ES-I3 (cell line): Measurements from ENCODE around the gene L3MBTL1.

ENCODE experiments used
- H3K36me3 ChIP-seq: 2 replicates; pipeline ENCODE4 v1.6.1; 2013; ENCODE audit warnings: mild to moderate bottlenecking, low read length, control low read depth, moderate library complexity; ENCODE audit not compliant: insufficient read depth
- H3K4me1 ChIP-seq: 2 replicates; pipeline ENCODE4 v1.6.1; 2013; ENCODE audit warnings: mild to moderate bottlenecking, control low read depth, low read length; ENCODE audit not compliant: insufficient read depth
- H3K9ac ChIP-seq: 2 replicates; pipeline ENCODE4 v1.6.1; 2013; ENCODE audit warnings: low read depth, mild to moderate bottlenecking, low read length, moderate library complexity
- H3K9me3 ChIP-seq: 2 replicates; pipeline ENCODE4 v1.6.1; 2013; ENCODE audit warnings: mild to moderate bottlenecking, low read length, moderate library complexity; ENCODE audit not compliant: control insufficient read depth, insufficient read depth

The L3MBTL1 gene

DNA sequence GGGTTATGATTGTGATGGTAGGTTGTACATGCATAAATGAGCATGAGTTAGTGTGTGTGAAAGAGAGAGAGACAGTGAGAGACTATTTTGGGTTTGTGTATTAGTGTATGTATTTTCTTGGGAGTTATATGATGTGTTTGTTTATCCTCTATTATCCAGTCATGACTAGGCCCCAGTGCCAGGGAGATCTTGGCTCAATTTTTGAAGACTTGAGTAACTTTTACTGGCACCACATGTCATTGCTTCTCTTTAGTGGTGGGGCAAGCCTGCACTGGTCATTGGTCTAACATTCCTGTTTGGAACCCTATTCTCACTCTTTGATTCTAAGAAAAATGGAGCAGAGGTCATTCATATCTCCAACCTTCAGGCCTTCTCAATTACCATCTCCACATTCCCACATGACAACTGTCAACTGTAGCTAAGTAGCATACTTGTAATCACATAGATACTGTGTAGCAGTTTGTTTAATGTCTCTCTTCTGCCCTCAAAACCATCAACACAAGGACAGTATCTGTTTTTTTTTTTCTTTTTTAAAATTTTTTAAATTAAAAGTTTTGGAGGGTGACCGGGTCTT lies 8.8 kb downstream of the L3MBTL1 start:
- H3K4me1 ChIP-seq = no peaks in the 10 kb centered on the region
- no peaks in the 10 kb centered on the region for H3K9me3 ChIP-seq
- H3K36me3 ChIP-seq = peaks cover 3% of the 10 kb centered on the region; the same call in 1 of the 2 replicates
- no peak overlapping the region for H3K9ac ChIP-seq

DNA sequence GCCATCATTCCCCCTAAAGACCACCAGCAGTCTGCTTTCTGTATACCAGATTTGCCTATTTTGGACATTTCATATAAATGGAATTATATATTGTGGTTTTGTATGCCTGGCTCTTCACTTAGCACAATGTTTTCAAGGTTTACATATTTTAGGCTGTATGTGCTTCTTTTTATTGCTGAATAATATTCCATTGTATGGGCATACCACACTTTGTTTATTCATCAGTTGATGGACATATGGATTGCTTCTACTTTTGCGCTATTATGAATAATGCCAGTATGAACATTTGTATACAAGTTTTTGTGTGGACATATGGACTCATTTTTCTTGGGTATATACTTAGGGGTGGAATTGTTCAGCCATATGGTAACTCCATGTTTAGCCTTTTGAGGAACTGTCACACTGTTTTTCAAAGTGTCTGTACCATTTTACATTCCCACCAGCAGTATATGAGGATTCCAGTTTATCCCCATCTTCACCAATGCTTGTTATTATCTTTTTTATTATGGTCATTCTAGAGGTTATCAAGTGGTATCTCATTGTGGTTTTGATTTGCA lies 12.7 kb downstream of the L3MBTL1 start:
- Histone ChIP-seq H3K9ac (no peak overlapping the region), H3K36me3 (peaks cover 3% of the 10 kb centered on the region; the same call in 1 of the 2 replicates), H3K9me3 (no peaks in the 10 kb centered on the region), H3K4me1 (no peaks in the 10 kb centered on the region)

DNA sequence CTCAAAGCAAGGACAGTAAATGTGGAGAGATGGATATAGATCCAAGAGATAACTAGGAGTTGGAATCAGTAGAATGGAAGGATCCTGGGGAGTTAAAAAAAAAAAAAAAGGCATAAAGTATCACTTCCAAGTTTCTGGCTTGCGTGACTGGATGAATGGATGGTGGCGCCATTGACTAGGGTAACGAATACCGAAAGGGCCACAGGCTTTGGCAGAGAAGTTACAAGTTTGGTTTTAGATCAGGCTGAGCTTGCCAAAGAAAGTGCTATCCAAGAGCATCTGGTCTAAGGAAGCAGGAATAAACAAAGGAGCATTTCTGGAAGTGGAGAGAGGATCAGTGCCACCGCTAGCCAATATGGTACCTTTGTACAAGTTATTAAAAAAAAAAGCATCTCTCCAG lies 17.5 kb downstream of the L3MBTL1 start:
- no peaks in the 10 kb centered on the region for H3K4me1 ChIP-seq
- peaks cover 3% of the 10 kb centered on the region; the same call in 1 of the 2 replicates for H3K36me3 ChIP-seq
- no peak overlapping the region for H3K9ac ChIP-seq
- no peaks in the 10 kb centered on the region for H3K9me3 ChIP-seq

DNA sequence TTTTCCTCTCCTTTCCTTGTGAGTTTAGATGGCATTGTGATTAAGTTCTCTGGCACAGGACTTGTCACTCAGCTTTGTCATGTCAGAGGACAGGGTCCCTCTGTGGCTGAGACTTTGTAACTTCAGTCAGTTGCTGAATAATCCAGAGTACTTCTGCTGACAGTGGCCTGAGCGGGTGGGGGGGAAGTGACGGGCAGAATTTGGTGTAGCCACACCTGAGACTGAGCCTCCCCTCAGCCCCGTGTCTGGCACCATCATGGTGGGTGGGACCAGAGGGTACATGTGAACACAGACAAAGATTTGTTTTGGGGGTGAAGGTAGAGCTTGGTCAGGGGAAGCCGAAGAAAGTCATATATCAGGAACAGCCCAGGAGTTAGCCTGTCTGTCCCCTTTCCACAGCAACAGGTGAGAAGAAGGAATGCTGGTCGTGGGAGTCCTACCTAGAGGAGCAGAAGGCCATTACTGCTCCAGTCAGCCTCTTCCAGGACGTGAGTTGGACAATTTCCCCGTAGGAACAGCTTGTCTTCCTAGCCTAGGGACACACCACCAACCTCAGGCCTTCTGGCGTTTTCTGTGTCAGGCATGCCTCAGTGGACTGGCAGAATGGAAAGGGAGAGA lies 20.9 kb downstream of the L3MBTL1 start:
- no peaks in the 10 kb centered on the region for H3K4me1 ChIP-seq
- H3K9ac ChIP-seq = no peak overlapping the region
- H3K9me3 ChIP-seq = no peaks in the 10 kb centered on the region
- peaks cover 3% of the 10 kb centered on the region; the same call in 1 of the 2 replicates for H3K36me3 ChIP-seq

DNA sequence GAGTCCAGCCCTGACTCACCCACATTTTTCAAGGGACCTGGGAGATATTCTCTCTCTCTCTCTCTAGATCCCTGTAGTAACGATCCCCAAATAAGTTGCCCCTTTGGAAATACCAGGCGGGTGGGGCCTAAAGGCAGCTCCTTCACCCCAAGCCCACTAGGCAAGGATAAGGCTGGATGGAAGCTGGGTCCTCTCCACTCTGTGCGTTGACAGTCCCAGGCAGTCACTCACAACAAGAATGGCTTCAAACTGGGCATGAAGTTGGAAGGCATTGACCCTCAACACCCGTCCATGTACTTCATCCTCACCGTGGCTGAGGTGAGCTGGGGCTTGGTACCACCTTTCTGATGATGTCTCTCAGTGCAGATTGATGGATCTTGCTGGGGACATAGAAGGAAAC lies 21.6 kb downstream of the L3MBTL1 start:
- Histone ChIP-seq H3K9me3 (no peaks in the 10 kb centered on the region), H3K4me1 (no peaks in the 10 kb centered on the region), H3K36me3 (peaks cover 3% of the 10 kb centered on the region; the same call in 1 of the 2 replicates), H3K9ac (no peak overlapping the region)

DNA sequence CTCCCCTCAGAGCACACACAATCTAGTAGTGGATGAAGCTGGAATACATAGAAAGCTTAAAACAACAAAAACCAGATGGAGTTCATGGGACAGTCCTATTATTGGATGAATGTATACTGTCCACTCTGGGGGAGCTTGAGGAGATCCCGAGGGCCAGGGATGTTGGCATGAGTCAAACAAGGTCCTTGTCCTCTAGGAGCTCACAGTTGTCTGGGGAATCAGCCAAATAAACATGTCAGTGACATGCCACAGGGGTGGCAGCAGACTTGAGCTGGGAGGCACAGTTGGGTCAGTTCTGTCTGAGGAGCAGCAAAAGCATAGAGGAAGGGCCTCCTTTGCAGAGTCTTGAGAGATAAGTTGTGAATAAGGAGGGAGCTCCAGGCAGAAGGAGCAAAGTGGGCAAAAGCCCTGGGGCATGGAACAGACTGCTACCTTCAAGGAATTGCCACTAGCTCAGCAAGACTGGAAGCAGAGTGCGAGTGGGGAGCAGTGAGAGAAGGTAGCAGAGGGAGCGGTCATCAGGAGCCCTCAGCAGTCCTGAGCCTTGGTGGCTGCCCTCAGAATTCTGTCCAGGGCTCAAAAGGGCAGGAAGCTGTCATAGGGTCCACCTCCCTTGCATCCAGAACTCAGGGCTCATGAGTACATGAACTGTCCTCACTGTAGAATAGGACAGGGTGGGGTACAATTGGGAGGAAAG lies 22.1 kb downstream of the L3MBTL1 start:
- Histone ChIP-seq H3K36me3 (peaks cover 3% of the 10 kb centered on the region; the same call in 1 of the 2 replicates), H3K9ac (no peak overlapping the region), H3K4me1 (no peaks in the 10 kb centered on the region), H3K9me3 (no peaks in the 10 kb centered on the region)

GRCh38 chr20:43530321-43531090 lies 23.0 kb downstream of the L3MBTL1 start:
- H3K4me1 ChIP-seq = no peaks in the 10 kb centered on the region
- no peaks in the 10 kb centered on the region for H3K9me3 ChIP-seq
- H3K9ac ChIP-seq = no peak overlapping the region
- peaks cover 3% of the 10 kb centered on the region; the same call in 1 of the 2 replicates for H3K36me3 ChIP-seq

- Histone ChIP-seq H3K9me3 (no peaks in the 10 kb centered on the region), H3K36me3 (peaks cover 3% of the 10 kb centered on the region; the same call in 1 of the 2 replicates), H3K4me1 (no peaks in the 10 kb centered on the region), H3K9ac (no peak overlapping the region)
Observed at GRCh38 chr20:43531091-43531443, 23.6 kb downstream of the L3MBTL1 start.

DNA sequence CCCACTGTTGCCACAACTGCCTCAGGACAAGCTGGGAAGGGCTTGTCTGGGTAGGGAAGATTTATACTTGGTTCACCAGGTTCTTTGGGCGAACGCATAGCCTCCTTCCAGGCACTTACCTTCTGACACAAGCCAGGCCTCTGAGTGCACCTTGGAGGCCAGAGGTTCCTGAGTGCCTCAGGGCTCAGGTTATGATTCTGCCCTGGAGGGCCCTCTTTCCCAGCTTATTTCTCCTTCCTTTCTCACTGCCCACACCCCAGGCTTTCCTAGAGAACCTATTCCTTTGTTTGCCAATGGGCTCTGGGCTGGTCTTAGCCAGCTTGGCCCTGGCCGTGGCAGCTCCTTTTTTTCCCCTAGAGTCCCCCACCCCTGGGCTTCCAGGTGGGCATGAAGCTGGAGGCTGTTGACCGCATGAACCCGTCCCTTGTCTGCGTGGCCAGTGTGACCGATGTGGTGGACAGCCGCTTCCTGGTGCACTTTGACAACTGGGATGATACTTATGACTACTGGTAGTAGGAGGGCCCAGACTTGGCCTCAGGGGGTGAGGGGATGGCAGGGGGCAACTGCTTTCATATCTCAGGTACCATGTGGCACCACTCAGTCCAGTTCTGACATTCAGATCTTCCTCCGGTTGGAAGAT lies 25.0 kb downstream of the L3MBTL1 start:
- Histone ChIP-seq H3K36me3 (peaks cover 3% of the 10 kb centered on the region; the same call in 1 of the 2 replicates), H3K9me3 (no peaks in the 10 kb centered on the region)

GRCh38 chr20:43533060-43533459 lies 25.6 kb downstream of the L3MBTL1 start:
- peaks cover 3% of the 10 kb centered on the region; the same call in 1 of the 2 replicates for H3K36me3 ChIP-seq
- no peaks in the 10 kb centered on the region for H3K4me1 ChIP-seq
- H3K9me3 ChIP-seq = no peaks in the 10 kb centered on the region
- H3K9ac ChIP-seq = no peak overlapping the region

More for the DNA sequence above, 25.0 kb downstream of the L3MBTL1 start:
- Histone ChIP-seq H3K4me1 (no peaks in the 10 kb centered on the region), H3K9ac (no peak overlapping the region)

- H3K9ac ChIP-seq = no peak overlapping the region
- H3K9me3 ChIP-seq = no peaks in the 10 kb centered on the region
- peaks cover 2% of the 10 kb centered on the region; the same call in 1 of the 2 replicates for H3K36me3 ChIP-seq
- no peaks in the 10 kb centered on the region for H3K4me1 ChIP-seq
Observed at GRCh38 chr20:43534016-43534415, 26.5 kb downstream of the L3MBTL1 start.

DNA sequence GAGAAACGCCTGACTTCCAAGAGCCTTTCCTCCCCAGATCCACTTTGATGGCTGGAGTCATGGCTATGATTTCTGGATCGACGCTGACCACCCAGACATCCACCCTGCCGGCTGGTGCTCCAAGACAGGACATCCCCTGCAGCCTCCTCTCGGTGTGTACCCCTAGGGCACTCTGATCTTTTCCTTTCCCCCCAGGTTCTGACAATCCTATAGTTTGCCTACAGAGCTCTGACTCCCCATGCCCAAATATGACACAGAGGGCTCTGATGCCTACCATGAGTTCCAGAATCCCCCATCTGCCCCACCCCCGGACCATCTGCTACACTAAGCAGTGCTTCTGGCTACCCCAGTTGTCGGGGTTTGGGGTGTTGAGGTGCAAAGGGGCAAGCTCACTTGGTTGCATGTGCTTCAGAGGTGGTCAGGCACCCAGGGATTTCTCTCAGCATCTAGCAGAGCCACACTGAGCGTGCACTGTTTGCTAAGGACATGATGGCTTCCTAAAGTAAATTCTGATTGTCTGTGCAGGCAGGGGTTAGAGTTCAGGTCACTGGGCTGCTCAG lies 27.4 kb downstream of the L3MBTL1 start:
- Histone ChIP-seq H3K4me1 (no peaks in the 10 kb centered on the region), H3K9me3 (no peaks in the 10 kb centered on the region), H3K9ac (no peak overlapping the region), H3K36me3 (no peaks in the 10 kb centered on the region)

GRCh38 chr20:43535370-43536004 lies 28.0 kb downstream of the L3MBTL1 start:
- no peaks in the 10 kb centered on the region for H3K36me3 ChIP-seq
- H3K9ac ChIP-seq = no peak overlapping the region
- H3K4me1 ChIP-seq = no peaks in the 10 kb centered on the region
- no peaks in the 10 kb centered on the region for H3K9me3 ChIP-seq
